Thyroid gland (tissue), 4 donors: ENCODE results near the gene MCAM.

Experiments
- CTCF ChIP-seq, 6 experiments: fragments of 200-600 bp in 3 of 6; fragments of 450-650 bp in 3 of 6; sonication (generic) in 3 of 6; IDR thresholded peaks; one replicate each; pipeline ENCODE4 v1.5.1; 2016 to 2019; ENCODE audit warnings: antibody characterized with exemption in 6 of 6, mild to moderate bottlenecking in 2 of 6, inconsistent platforms in 1 of 6, moderate library complexity in 1 of 6
- POLR2A ChIP-seq, 2 donors: fragments of 450-650 bp; IDR thresholded peaks; one replicate each; pipeline ENCODE4 v1.6.1; 2017; ENCODE audit warnings: antibody characterized with exemption in 2 of 2, mild to moderate bottlenecking in 2 of 2, moderate library complexity in 1 of 2

GRCh38 chr11:119340335-119341221 is 23.6 kb upstream of the MCAM start, which contains the start of gene C1QTNF5:
- TF ChIP-seq CTCF (IDR thresholded peaks at IDR 0.05): no peak
- TF ChIP-seq POLR2A (IDR thresholded peaks at IDR 0.05): peak in 1 of 2 donors; percentile 29
